ENCODE measurements around the gene TRAM2.

Gene TRAM2

DNA sequence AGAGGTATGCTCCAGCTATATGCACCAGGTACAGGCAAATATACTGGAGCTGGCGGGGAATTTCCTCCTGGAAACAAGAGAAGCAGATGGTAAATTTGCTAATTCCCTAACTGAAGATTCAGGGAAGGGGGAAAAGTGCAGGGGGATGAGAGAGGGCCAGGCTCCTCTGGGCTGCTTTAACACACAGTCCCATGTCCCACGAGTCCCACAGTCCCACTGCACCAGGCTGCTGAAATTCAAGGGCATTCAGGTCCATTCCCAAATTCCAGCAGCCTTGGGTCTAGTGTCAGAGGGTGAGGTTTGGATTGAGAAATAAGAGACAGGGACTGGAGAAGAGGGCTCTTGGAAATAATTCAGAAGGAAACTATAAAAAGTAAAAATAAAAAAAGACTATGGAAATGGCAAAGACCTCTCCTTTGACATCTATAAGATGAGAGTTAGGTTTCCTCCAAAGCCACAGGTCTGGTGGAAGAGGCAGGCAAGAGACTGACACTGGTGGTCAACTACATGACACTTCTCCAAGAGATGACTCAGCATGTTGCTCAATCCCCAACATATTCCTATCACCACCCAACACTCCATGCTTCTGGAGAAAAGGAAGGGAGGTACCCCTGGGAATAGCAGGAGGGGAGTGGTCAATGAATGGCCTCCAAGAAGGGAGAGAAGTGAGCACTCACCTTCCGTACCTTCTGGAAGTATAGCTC, 69.2 kb downstream of the TRAM2 start:
- no peak for DNase-seq
- CTCF ChIA-PET, result interaction anchor here (1.2 to 2.1 kb wide), 5 partner anchors 14 to 91 kb away, joined by 3 to 5 read pairs (median 4); no protein-coding TSS in a partner anchor
- Histone ChIP-seq H3K4me1 (ENCODE audit: control extremely low read depth in 1 of 4, control insufficient read depth in 4 of 4, insufficient read depth in 4 of 4, low read length in 3 of 4) (peaks cover 0 to 16% (median 14%) of the 10 kb centered on the region in 4 experiments), H3K4me3 (ENCODE audit: control insufficient read depth in 1 of 7, extremely low read depth in 1 of 7, insufficient read depth in 4 of 7, low read depth in 2 of 7, low read length in 6 of 7) (no peak overlapping the region), H3K9me3 (ENCODE audit: control extremely low read depth in 1 of 5, control insufficient read depth in 4 of 5, insufficient read depth in 2 of 5, low read depth in 1 of 5, low read length in 4 of 5) (no peaks in the 10 kb centered on the region), H3K36me3 (ENCODE audit: control insufficient read depth in 4 of 4, insufficient read depth in 4 of 4, low read length in 3 of 4) (peaks cover 2 to 55% (median 32%) of the 10 kb centered on the region in 4 experiments), H3K27ac (ENCODE audit: insufficient read depth in 1 of 2, low read depth in 1 of 2, low read length in 2 of 2, poor library complexity in 1 of 2, severe bottlenecking in 2 of 2) (no peak overlapping the region), H3K27me3 (replicated peaks in 2 of 5; ENCODE audit: control insufficient read depth in 4 of 5, insufficient read depth in 5 of 5, low read length in 4 of 5) (no peaks in the 10 kb centered on the region)
- WGBS (ENCODE audit: insufficient coverage), result 100% methylated on average over 2 of the region's 3 CpGs
- POLR2A ChIA-PET, result no interaction called here

DNA sequence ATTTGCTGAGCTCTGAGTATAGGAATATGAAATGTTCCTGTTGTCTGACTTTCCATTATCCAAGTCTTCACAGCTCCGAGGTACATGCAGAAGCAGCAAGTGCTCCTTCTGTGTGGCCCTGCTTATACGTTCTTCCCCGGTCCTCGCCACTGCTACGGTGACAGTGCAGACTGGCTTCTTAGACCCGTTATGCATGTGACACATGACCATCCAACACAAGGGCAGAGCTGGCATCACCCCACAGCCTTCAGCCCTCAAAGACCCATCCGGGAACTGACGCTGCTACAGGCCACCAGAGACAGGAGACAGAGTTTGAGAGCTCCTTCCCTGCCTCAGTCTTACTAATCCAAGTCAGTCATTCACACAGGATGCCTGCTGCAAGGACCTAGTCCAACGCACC, 70.4 kb downstream of the TRAM2 start:
- DNase-seq, result no peak
- H3K27ac ChIP-seq (ENCODE audit: insufficient read depth in 1 of 2, low read depth in 1 of 2, low read length in 2 of 2, poor library complexity in 1 of 2, severe bottlenecking in 2 of 2), result no peak overlapping the region
- ChIA-PET POLR2A (no interaction called here), CTCF (interaction anchor here (0.8 to 2.1 kb wide), 8 partner anchors 9 to 92 kb away, joined by 3 to 5 read pairs (median 4); no protein-coding TSS in a partner anchor)
- 84% methylated on average over 9 of the region's 9 CpGs for WGBS (ENCODE audit: insufficient coverage)
- H3K27me3 ChIP-seq (replicated peaks in 2 of 5; ENCODE audit: control insufficient read depth in 4 of 5, insufficient read depth in 5 of 5, low read length in 4 of 5), result no peaks in the 10 kb centered on the region
- H3K4me1 ChIP-seq (ENCODE audit: control extremely low read depth in 1 of 4, control insufficient read depth in 4 of 4, insufficient read depth in 4 of 4, low read length in 3 of 4), result peaks cover 0 to 16% (median 14%) of the 10 kb centered on the region in 4 experiments
- no peaks in the 10 kb centered on the region for H3K9me3 ChIP-seq (ENCODE audit: control extremely low read depth in 1 of 5, control insufficient read depth in 4 of 5, insufficient read depth in 2 of 5, low read depth in 1 of 5, low read length in 4 of 5)
- H3K4me3 ChIP-seq (ENCODE audit: control insufficient read depth in 1 of 7, extremely low read depth in 1 of 7, insufficient read depth in 4 of 7, low read depth in 2 of 7, low read length in 6 of 7), result no peak overlapping the region
- peaks cover 2 to 58% (median 30%) of the 10 kb centered on the region in 4 experiments for H3K36me3 ChIP-seq (ENCODE audit: control insufficient read depth in 4 of 4, insufficient read depth in 4 of 4, low read length in 3 of 4)

DNA sequence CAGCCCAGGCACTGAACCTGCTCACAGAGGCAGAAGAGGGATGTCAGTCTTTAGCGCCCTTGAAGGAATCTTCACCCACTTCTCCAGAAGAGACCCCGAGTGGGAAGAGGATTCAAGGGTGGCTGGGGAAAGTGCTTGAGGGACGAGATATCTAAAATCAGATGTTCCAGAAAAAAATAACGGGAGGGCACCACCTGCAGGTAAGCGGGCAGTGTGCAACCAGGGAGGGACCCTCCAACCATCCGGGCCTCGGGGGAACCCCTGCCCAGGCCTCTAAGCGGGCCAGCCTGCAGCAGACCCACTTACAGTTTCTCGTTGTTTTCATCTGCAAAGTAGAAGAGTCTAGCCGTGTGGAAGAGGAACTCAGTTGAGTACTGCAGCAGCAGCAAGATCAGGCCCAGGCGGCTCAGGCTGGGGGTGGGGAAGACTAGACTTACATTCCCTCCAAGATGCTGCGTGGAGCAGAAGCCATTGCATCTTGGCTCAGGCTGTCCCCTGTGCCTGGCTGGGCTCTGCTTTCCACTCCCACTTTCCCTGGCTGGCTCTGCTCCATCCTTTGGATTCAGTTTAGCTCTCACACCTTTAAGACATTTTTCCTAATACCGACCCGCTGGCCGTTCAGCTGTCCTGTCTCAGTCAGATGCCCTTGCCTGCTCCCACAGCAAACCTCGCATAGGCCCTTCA, 71.0 kb downstream of the TRAM2 start:
- WGBS (ENCODE audit: insufficient coverage), result 89% methylated on average over 15 of the region's 16 CpGs
- H3K27ac ChIP-seq (ENCODE audit: insufficient read depth in 1 of 2, low read depth in 1 of 2, low read length in 2 of 2, poor library complexity in 1 of 2, severe bottlenecking in 2 of 2), result no peak overlapping the region

DNA sequence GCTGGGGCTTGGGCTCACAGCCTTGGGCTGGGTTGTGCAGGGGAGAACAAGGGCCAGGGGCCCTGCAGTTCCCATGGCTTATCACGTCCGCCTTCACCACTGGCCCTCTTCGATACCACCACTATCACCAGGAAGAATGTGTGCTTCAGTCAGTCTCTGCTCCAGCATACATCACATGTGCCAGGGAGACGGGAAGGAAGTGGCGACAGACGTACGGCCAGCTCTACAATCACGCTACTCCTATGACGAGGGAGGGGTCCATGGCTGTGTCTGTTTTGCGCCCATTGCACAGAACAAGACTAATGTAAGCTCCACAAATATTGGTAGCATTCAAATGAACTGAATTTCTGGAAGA, 72.1 kb downstream of the TRAM2 start:
- H3K9me3 ChIP-seq (ENCODE audit: control extremely low read depth in 1 of 5, control insufficient read depth in 4 of 5, insufficient read depth in 2 of 5, low read depth in 1 of 5, low read length in 4 of 5), result no peaks in the 10 kb centered on the region
- peak overlapping the region in 3 of 7 experiments; percentile 14 to 37 (median 15) for H3K4me3 ChIP-seq (ENCODE audit: control insufficient read depth in 1 of 7, extremely low read depth in 1 of 7, insufficient read depth in 4 of 7, low read depth in 2 of 7, low read length in 6 of 7)
- peak; percentile 63 to 85 (median 75) for DNase-seq
- WGBS (ENCODE audit: insufficient coverage), result 28% methylated on average over 10 of the region's 10 CpGs
- no peak overlapping the region for H3K27ac ChIP-seq (ENCODE audit: insufficient read depth in 1 of 2, low read depth in 1 of 2, low read length in 2 of 2, poor library complexity in 1 of 2, severe bottlenecking in 2 of 2)
- no peaks in the 10 kb centered on the region for H3K27me3 ChIP-seq (replicated peaks in 2 of 5; ENCODE audit: control insufficient read depth in 4 of 5, insufficient read depth in 5 of 5, low read length in 4 of 5)
- ChIA-PET CTCF (interaction anchor here (0.9 to 1.0 kb wide), 2 partner anchors 9 to 86 kb away, joined by 3 read pairs; no protein-coding TSS in a partner anchor), POLR2A (interaction anchor here (0.6 kb wide), 1 partner anchor 1459 kb away, joined by 4 read pairs; no protein-coding TSS in a partner anchor)
- peaks cover 0 to 16% (median 14%) of the 10 kb centered on the region in 4 experiments for H3K4me1 ChIP-seq (ENCODE audit: control extremely low read depth in 1 of 4, control insufficient read depth in 4 of 4, insufficient read depth in 4 of 4, low read length in 3 of 4)
- H3K36me3 ChIP-seq (ENCODE audit: control insufficient read depth in 4 of 4, insufficient read depth in 4 of 4, low read length in 3 of 4), result peaks cover 2 to 56% (median 30%) of the 10 kb centered on the region in 4 experiments

More for the DNA sequence above, 71.0 kb downstream of the TRAM2 start:
- H3K36me3 ChIP-seq (ENCODE audit: control insufficient read depth in 4 of 4, insufficient read depth in 4 of 4, low read length in 3 of 4), result peaks cover 2 to 55% (median 28%) of the 10 kb centered on the region in 4 experiments
- peak in 2 of 3 donors; percentile 11 to 25 for DNase-seq
- H3K4me1 ChIP-seq (ENCODE audit: control extremely low read depth in 1 of 4, control insufficient read depth in 4 of 4, insufficient read depth in 4 of 4, low read length in 3 of 4), result peaks cover 0 to 16% (median 14%) of the 10 kb centered on the region in 4 experiments
- H3K4me3 ChIP-seq (ENCODE audit: control insufficient read depth in 1 of 7, extremely low read depth in 1 of 7, insufficient read depth in 4 of 7, low read depth in 2 of 7, low read length in 6 of 7), result no peak overlapping the region
- CTCF ChIA-PET, result interaction anchor here (1.0 to 2.1 kb wide), 5 partner anchors 10 to 87 kb away, joined by 3 to 5 read pairs (median 4); no protein-coding TSS in a partner anchor
- POLR2A ChIA-PET, result no interaction called here
- no peaks in the 10 kb centered on the region for H3K9me3 ChIP-seq (ENCODE audit: control extremely low read depth in 1 of 5, control insufficient read depth in 4 of 5, insufficient read depth in 2 of 5, low read depth in 1 of 5, low read length in 4 of 5)
- no peaks in the 10 kb centered on the region for H3K27me3 ChIP-seq (replicated peaks in 2 of 5; ENCODE audit: control insufficient read depth in 4 of 5, insufficient read depth in 5 of 5, low read length in 4 of 5)

DNA sequence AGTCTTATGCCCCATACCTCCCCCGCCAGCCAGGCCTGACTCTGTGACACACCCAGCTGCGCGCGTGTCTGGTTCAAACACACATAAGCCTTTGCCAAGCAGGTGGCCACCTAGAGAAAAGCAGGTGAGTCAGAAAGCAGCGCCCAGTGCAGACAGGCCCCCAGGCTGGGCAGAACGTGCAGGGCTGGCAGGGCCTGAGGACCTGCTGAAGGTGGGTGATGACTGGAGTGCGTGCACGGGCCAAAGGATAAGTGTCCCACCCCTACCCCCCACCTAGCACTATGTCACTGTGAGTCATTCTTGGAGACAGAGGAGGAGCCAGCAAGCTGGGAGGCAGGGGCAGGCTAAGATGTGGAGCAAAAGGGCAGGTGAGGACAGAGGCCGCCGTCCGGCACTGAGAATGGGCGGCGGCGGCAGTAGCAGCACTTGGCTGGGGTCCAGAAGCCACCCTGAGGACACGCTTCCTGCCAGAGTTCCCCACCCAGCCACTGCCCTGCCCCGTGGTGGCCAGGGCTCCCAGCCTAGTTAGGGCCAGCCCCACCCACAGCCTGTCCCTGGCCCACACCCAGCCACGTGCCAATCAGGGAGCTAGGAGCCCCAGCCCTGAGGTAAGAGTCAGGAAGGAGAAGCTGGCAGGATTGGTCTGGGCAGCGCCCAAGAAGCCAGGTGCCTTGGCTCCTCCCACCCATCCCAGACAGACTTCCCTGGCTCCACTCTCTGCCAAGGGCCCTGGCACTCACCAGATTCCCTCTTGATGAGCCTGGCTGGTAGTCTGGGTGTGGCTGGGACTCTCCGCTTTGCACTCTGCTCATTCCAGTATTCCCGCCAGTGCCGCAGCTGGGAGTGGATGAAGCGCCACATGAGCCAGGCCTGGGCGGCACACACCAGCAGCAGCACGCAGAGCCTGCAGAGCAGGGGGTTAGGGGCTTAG, 72.7 kb downstream of the TRAM2 start:
- no peaks in the 10 kb centered on the region for H3K9me3 ChIP-seq (ENCODE audit: control extremely low read depth in 1 of 5, control insufficient read depth in 4 of 5, insufficient read depth in 2 of 5, low read depth in 1 of 5, low read length in 4 of 5)
- H3K27me3 ChIP-seq (replicated peaks in 2 of 5; ENCODE audit: control insufficient read depth in 4 of 5, insufficient read depth in 5 of 5, low read length in 4 of 5), result no peaks in the 10 kb centered on the region
- ChIA-PET CTCF (interaction anchor here (0.9 to 1.0 kb wide), 2 partner anchors 9 to 85 kb away, joined by 3 read pairs; no protein-coding TSS in a partner anchor), POLR2A (no interaction called here)
- H3K27ac ChIP-seq (ENCODE audit: insufficient read depth in 1 of 2, low read depth in 1 of 2, low read length in 2 of 2, poor library complexity in 1 of 2, severe bottlenecking in 2 of 2), result peak overlapping the region in 1 of 2 experiments; percentile 50
- WGBS (ENCODE audit: insufficient coverage), result 84% methylated on average over 17 of the region's 24 CpGs
- peak; percentile 19 to 64 (median 49) for DNase-seq
- H3K4me3 ChIP-seq (ENCODE audit: control insufficient read depth in 1 of 7, extremely low read depth in 1 of 7, insufficient read depth in 4 of 7, low read depth in 2 of 7, low read length in 6 of 7), result peak overlapping the region in 3 of 7 experiments; percentile 14 to 37 (median 15)
- H3K36me3 ChIP-seq (ENCODE audit: control insufficient read depth in 4 of 4, insufficient read depth in 4 of 4, low read length in 3 of 4), result peaks cover 2 to 50% (median 27%) of the 10 kb centered on the region in 4 experiments
- H3K4me1 ChIP-seq (ENCODE audit: control extremely low read depth in 1 of 4, control insufficient read depth in 4 of 4, insufficient read depth in 4 of 4, low read length in 3 of 4), result peaks cover 0 to 16% (median 14%) of the 10 kb centered on the region in 4 experiments

- 93% methylated on average over 3 of the region's 5 CpGs for WGBS (ENCODE audit: insufficient coverage)
- Histone ChIP-seq H3K4me3 (ENCODE audit: control insufficient read depth in 1 of 7, extremely low read depth in 1 of 7, insufficient read depth in 4 of 7, low read depth in 2 of 7, low read length in 6 of 7) (no peak overlapping the region), H3K9me3 (ENCODE audit: control extremely low read depth in 1 of 5, control insufficient read depth in 4 of 5, insufficient read depth in 2 of 5, low read depth in 1 of 5, low read length in 4 of 5) (no peaks in the 10 kb centered on the region), H3K27me3 (replicated peaks in 2 of 5; ENCODE audit: control insufficient read depth in 4 of 5, insufficient read depth in 5 of 5, low read length in 4 of 5) (no peaks in the 10 kb centered on the region), H3K4me1 (ENCODE audit: control extremely low read depth in 1 of 4, control insufficient read depth in 4 of 4, insufficient read depth in 4 of 4, low read length in 3 of 4) (peaks cover 0 to 16% (median 14%) of the 10 kb centered on the region in 4 experiments), H3K27ac (ENCODE audit: insufficient read depth in 1 of 2, low read depth in 1 of 2, low read length in 2 of 2, poor library complexity in 1 of 2, severe bottlenecking in 2 of 2) (peak overlapping the region in 1 of 2 experiments; percentile 23), H3K36me3 (ENCODE audit: control insufficient read depth in 4 of 4, insufficient read depth in 4 of 4, low read length in 3 of 4) (peaks cover 2 to 45% (median 24%) of the 10 kb centered on the region in 4 experiments)
- CTCF ChIA-PET, result no interaction called here
- POLR2A ChIA-PET, result no interaction called here
- DNase-seq, result no peak
These were observed 73.5 kb downstream of the TRAM2 start for GRCh38 chr6:52503323-52503747.

Data from common myeloid progenitor, CD34-positive (primary cell).